T-helper 17 cell (primary cell): ENCODE data around the gene NAV1. TPM values are rescaled to one million over a fixed set of nuclear protein-coding genes. Genes with fewer than 3 reads are reported as not detected.
"Not testable (repeated sequence)": the region's sequence is repeated elsewhere in the genome, so short reads cannot be mapped to it uniquely, and the experiment has no call there.

Experiments used
- ATAC-seq: fragments of 150-1000 bp; cut with Tn5 transposase; 2 replicates; pipeline ENCODE4 v1.10.0; 2021; ENCODE audit warnings: mild to moderate bottlenecking, moderate library complexity
- DNase-seq, 3 donors: peaks; one replicate each; pipeline versions ENCODE4 v3.0.0 to v3.0.0-alpha.2; 2020 to 2021
- H3K9me3 ChIP-seq: one replicate; pipeline ENCODE4 v1.7.0; 2013; ENCODE audit warnings: low read length, mild to moderate bottlenecking; ENCODE audit not compliant: control insufficient read depth, poor library complexity, severe bottlenecking
- H3K27ac Mint-ChIP-seq: one replicate; pipeline ENCODE4 v1.8.0; 2022; ENCODE audit warnings: mild to moderate bottlenecking, moderate library complexity, mixed read lengths
- H3K27me3 Mint-ChIP-seq: one replicate; pipeline ENCODE4 v1.8.0; 2022; ENCODE audit warnings: mixed read lengths
- H3K36me3 Mint-ChIP-seq: one replicate; pipeline ENCODE4 v1.8.0; 2022; ENCODE audit warnings: low read depth, mixed read lengths
- H3K4me1 Mint-ChIP-seq: one replicate; pipeline ENCODE4 v1.8.0; 2022; ENCODE audit warnings: mild to moderate bottlenecking, mixed read lengths
- H3K4me3 Mint-ChIP-seq: one replicate; pipeline ENCODE4 v1.8.0; 2022; ENCODE audit warnings: mild to moderate bottlenecking, moderate library complexity, mixed read lengths
- total RNA-seq, 4 donors: library from RNA in 2 of 4; stranded (reverse) in 2 of 4; gene quantifications; one replicate each; pipeline ENCODE4 v1.2.3 and lab custom pipeline; 2022 to 2026

The NAV1 gene
- total RNA-seq, 2 donors from 2014 or later, result 3.8 to 3.9 TPM

DNA sequence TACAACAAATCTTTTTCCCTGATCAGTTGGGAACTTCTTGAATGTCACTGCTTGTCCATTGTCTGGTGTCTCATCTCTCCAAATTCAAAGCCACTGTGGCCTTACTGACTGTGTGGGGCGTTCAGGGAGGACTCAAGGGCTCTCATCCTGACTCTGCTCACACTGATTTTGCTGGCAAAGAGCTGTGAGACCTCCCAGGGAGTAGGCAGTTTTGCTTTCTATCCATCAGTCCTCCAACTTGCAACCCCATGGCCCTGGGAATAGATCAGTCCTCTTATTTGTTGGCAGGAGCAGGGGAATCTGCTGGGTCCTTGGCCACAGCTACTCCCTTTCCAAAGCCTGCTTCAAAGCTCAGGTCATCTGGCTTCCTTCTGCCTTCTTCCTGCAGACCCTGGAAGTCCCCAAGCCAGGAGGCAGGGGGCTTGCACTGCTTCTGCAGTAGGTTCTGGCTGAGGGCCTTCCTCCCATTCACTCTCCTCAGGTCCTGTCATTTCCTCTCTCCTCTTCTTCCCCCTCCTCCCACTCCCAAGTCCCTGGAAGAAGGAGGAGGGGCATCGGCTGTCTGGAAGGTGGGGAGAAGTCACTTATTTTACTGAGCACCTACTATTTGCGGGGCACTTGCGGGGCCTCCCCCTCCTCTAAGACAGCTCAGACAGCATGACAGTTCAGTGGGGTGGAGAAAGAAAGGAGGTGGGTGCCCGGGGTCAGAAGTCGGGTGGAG, 876 bp upstream of the NAV1 start:
- Mint-ChIP-seq H3K27me3 (peaks cover 77% of the 10 kb centered on the region), H3K4me3 (peak overlapping the region; percentile 86), H3K36me3 (peaks cover 4% of the 10 kb centered on the region), H3K27ac (peak overlapping the region; percentile 16), H3K4me1 (peaks cover 19% of the 10 kb centered on the region)
- no peaks in the 10 kb centered on the region for H3K9me3 ChIP-seq
- ATAC-seq, result no peak
- no peak for DNase-seq

DNA sequence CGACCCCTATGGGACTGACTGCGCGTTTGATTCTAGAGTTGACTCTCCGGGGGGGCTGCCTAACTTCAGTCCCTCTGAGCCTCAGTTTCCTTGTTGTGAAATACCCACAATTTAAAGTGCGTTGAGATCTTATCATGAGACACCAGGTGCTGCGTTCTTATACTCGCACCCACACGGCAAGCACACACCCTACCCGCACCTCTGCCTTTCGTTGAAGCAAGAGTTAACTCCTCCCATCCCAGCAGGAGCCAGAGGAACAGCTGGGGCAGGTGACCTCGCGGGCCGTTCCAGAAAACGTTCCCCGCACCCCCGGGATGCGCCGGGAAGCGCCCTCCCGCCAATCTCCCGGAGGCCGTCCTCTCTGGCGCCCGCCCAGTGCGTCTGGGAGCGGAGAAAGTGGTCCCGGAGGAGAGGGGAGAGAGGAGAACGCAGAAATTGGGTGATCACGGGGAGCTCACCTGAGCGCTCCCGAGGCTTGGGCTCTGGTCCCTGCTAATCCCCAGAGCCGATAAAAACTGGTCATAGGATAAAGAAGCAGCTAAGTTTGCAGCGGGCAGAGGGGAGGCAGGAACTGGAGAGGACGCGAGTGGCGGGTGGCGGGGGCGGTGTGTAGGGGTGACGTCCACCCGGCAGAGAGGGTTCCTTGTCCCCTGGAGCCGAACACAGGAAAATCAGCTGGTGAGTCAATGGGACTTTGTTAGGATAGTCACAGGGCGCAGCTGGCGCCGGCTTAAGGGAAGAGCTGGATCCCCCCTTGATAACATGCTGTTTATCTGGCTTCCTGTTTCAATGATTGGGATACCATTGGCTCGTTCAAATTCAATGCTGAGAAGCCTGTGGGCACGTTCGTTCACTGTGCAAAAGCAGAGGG, 869 bp downstream of the NAV1 start:
- ATAC-seq, result no peak
- DNase-seq, result no peak
- H3K27me3 Mint-ChIP-seq, result peaks cover 85% of the 10 kb centered on the region
- H3K4me3 Mint-ChIP-seq, result peak overlapping the region; percentile 84
- peaks cover 19% of the 10 kb centered on the region for H3K4me1 Mint-ChIP-seq
- H3K27ac Mint-ChIP-seq, result no peak overlapping the region
- H3K9me3 ChIP-seq, result no peaks in the 10 kb centered on the region
- peaks cover 4% of the 10 kb centered on the region for H3K36me3 Mint-ChIP-seq

- ATAC-seq (no peak), DNase-seq (no peak)
- peaks cover 19% of the 10 kb centered on the region for H3K4me1 Mint-ChIP-seq
- no peak overlapping the region for H3K27ac Mint-ChIP-seq
- peaks cover 4% of the 10 kb centered on the region for H3K36me3 Mint-ChIP-seq
- no peak overlapping the region for H3K4me3 Mint-ChIP-seq
- H3K9me3 ChIP-seq, result no peaks in the 10 kb centered on the region
- H3K27me3 Mint-ChIP-seq, result peaks cover 83% of the 10 kb centered on the region
Observed at GRCh38 chr1:201540846-201541735, 2.2 kb downstream of the NAV1 start.

- H3K27ac Mint-ChIP-seq, result no peak overlapping the region
- H3K9me3 ChIP-seq, result no peaks in the 10 kb centered on the region
- H3K36me3 Mint-ChIP-seq, result peaks cover 2% of the 10 kb centered on the region
- DNase-seq (no peak), ATAC-seq (no peak)
- H3K4me1 Mint-ChIP-seq, result peaks cover 15% of the 10 kb centered on the region
- peaks cover 71% of the 10 kb centered on the region for H3K27me3 Mint-ChIP-seq
- no peak overlapping the region for H3K4me3 Mint-ChIP-seq
Observed at GRCh38 chr1:201542309-201543035, 3.5 kb downstream of the NAV1 start.

- H3K4me1 Mint-ChIP-seq, result peaks cover 6% of the 10 kb centered on the region
- DNase-seq, result no peak
Observed at GRCh38 chr1:201543871-201544642, 5.1 kb downstream of the NAV1 start.

DNA sequence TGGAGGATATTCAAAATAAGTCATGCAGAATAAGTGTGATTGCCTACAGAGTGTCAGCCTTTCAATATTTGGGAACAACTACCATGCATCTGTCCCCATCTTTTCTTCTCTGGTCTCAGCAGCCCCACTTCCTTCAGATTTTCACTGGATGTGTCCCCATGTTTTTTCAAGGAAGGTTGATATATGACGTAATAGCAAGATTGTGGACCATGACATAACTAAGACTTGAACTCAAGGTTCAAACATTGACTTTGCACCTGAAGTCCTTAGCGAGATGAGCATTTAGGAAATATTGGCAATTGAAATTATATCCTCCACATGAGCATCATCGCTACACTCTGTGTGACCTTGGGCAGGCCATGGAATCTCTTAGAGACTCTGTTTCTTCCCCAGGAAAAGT, 5.8 kb downstream of the NAV1 start:
- H3K4me3 Mint-ChIP-seq, result no peak overlapping the region
- peaks cover 2% of the 10 kb centered on the region for H3K36me3 Mint-ChIP-seq
- no peak overlapping the region for H3K27ac Mint-ChIP-seq
- no peak for DNase-seq
- peaks cover 55% of the 10 kb centered on the region for H3K27me3 Mint-ChIP-seq
- H3K4me1 Mint-ChIP-seq, result peaks cover 3% of the 10 kb centered on the region
- ATAC-seq, result no peak
- no peaks in the 10 kb centered on the region for H3K9me3 ChIP-seq

More at GRCh38 chr1:201543871-201544642, 5.1 kb downstream of the NAV1 start:
- H3K9me3 ChIP-seq, result no peaks in the 10 kb centered on the region
- Mint-ChIP-seq H3K27ac (no peak overlapping the region), H3K4me3 (no peak overlapping the region), H3K27me3 (peaks cover 58% of the 10 kb centered on the region), H3K36me3 (peaks cover 2% of the 10 kb centered on the region)
- no peak for ATAC-seq

- H3K27ac Mint-ChIP-seq, result no peak overlapping the region
- peaks cover 42% of the 10 kb centered on the region for H3K27me3 Mint-ChIP-seq
- ATAC-seq, result no peak
Observed at GRCh38 chr1:201545851-201546492, 7.0 kb downstream of the NAV1 start.

DNA sequence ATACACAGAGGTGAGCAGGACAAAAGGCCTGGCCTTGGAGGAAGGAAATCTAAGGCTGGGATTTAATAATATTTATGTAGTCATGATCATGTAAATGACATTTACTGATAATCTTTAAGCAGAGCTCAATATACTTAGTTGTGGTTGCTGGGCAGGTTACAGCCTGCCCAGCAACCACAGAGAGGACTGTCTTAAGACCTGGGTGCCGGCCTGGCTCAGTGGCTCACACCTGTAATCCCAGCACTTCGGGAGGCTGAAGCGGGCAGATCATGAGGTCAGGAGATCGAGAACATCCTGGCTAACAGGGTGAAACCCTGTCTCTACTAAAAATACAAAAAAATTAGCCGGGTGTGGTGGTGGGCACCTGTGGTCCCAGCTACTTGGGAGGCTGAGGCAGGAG, 10.6 kb downstream of the NAV1 start:
- Mint-ChIP-seq H3K27me3 (peaks cover 11% of the 10 kb centered on the region), H3K27ac (peak overlapping the region; percentile 60)
- not testable (repeated sequence) for H3K36me3 Mint-ChIP-seq, DNase-seq, ATAC-seq, H3K4me1 Mint-ChIP-seq, H3K9me3 ChIP-seq, H3K4me3 Mint-ChIP-seq

More at GRCh38 chr1:201545851-201546492, 7.0 kb downstream of the NAV1 start:
- H3K4me1 Mint-ChIP-seq, result no peaks in the 10 kb centered on the region
- H3K36me3 Mint-ChIP-seq, result peaks cover 1% of the 10 kb centered on the region
- H3K9me3 ChIP-seq, result no peaks in the 10 kb centered on the region
- H3K4me3 Mint-ChIP-seq, result no peak overlapping the region
- DNase-seq, result no peak

DNA sequence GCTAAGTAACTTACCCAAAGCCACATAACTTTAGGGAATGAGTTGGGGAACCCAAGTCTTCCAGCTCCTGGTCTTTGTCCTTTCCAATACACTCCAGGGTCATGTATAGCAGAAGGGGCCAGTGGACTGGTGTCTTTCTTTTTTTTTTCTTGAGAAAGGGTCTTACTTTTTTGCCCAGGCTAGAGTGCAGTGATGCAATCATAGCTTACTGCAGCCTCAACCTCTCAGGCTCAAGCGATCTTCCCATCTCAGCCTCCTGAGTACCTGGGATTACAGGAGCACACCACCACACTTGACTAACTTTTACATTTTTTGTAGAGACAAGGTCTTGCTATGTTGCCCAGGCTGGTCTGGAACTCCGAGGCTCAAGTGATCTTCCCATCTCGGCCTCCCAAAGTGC, 12.2 kb downstream of the NAV1 start:
- H3K36me3 Mint-ChIP-seq, result peaks cover 2% of the 10 kb centered on the region
- no peaks in the 10 kb centered on the region for H3K9me3 ChIP-seq
- peaks cover 7% of the 10 kb centered on the region for H3K27me3 Mint-ChIP-seq
- DNase-seq, result no peak
- peaks cover 11% of the 10 kb centered on the region for H3K4me1 Mint-ChIP-seq
- ATAC-seq, result no peak
- H3K4me3 Mint-ChIP-seq, result no peak overlapping the region
- no peak overlapping the region for H3K27ac Mint-ChIP-seq

DNA sequence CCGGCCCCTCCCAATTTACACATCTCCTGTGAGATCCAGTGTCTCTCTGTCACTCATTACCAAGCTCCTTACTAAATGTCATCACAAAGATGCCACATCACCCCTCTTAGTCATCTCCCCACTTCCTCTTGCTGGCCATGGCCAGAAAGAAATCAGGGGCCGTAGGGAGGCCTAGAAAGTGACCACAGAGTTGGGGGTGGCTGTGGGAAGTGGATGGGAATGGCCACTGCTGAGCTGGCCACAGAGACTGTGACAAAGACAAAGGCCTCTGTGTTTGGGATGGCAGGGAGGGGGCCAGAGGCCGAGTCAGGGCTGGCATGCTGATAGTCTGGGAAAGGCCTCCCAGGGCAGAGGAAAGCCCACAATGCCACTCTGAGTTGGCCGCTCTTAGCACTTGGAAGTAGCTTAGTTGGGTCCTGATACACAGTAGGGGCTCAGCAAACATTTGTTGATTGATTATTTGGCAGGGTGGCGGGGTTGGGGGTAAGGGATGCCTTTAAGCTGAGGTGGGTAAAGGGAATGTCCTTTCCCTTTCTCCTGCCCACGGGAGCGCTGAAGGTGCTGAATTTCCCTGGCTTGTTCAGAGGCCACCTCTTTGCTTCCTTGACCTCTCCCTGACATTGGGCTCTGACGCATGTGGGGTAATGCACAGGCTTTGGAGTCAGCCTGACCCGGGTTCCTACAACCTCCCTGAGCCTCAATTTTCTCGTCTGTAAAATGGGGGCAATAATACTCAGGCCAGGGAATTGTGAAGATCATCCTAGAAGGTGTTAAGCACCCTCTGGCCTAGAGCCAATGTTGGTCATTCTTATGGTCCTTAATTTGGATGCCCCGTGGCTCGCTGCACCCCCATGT, 13.2 kb downstream of the NAV1 start:
- ATAC-seq (peak; percentile 39), DNase-seq (no peak)
- H3K9me3 ChIP-seq, result no peaks in the 10 kb centered on the region
- Mint-ChIP-seq H3K36me3 (peaks cover 2% of the 10 kb centered on the region), H3K27me3 (peaks cover 5% of the 10 kb centered on the region), H3K4me1 (peaks cover 11% of the 10 kb centered on the region), H3K27ac (no peak overlapping the region), H3K4me3 (no peak overlapping the region)

DNA sequence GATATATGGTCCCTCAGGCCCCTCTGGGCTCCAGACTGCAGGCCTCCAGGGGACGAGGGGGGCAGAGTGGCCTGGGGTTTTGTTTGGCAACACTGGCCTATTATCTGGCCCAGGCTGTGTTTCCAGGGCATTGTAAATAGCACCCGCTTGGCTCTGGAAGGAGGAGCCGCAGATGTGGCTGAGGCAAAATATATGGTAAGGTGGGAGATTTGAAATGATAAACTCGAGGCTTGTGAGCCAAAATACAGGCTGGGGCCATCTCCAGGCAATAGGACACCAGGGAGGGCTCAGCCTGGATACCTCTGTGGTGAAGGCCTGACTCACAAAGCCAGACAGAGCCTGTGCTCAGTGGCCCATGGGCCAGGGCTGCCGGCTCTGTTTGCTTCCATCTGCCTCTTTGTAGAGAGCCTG, 14.0 kb downstream of the NAV1 start:
- peaks cover 5% of the 10 kb centered on the region for H3K27me3 Mint-ChIP-seq
- DNase-seq (no peak), ATAC-seq (no peak)
- H3K36me3 Mint-ChIP-seq, result peaks cover 2% of the 10 kb centered on the region
- H3K27ac Mint-ChIP-seq, result no peak overlapping the region
- H3K4me3 Mint-ChIP-seq, result no peak overlapping the region
- peaks cover 11% of the 10 kb centered on the region for H3K4me1 Mint-ChIP-seq
- no peaks in the 10 kb centered on the region for H3K9me3 ChIP-seq
